ENCODE measurements around the gene COQ10B.
"Not testable (repeated sequence)": the region's sequence is repeated elsewhere in the genome, so short reads cannot be mapped to it uniquely, and the experiment has no call there.

Gene COQ10B

DNA sequence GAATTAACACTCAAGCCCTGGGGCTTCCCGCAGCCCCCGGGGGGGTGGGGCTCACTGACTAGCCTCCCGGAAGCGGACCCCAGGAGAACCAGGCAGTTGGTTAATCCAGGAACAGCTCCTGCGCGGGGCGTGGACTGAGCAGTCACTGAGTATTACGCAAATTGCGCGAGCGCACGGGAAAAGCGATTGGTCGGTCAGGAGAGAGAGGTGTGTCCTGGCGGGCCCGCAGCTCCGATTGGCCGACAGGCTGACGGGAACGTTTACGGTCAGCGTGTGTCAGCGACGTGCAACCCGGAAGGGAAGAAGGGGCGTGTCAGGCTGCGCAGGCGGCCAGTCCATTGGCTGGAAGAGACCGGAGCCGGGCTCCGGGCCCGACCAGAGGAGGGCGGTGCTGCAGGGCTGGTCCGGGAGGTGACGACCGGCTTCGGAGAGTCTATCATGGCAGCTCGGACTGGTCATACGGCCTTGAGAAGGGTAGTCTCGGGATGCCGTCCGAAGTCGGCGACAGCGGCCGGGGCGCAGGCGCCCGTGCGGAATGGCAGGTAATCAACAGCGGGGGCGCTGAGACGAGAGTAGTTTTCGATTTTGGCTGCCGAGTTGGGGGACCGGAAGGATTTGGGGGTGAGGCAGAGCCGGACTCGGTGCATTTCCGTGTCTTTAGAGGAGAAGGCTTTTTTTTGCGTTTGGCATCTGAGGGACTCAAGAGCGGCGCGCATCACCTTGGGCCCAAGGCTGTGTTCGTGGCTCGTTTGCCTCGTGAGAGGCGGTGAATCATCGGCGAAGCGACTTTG is at the start of gene COQ10B:
Gene COQ10B, plus strand, starts transcription at position 430 of the 791 bp plus-strand sequence. Its CDS starts 9 bp downstream, at position 439.
- DNase-seq (ENCODE audit: low spot score), result peak; percentile 99

GRCh38 chr2:197405582-197405981 is 47.8 kb upstream of the COQ10B start:
- no peak for DNase-seq (ENCODE audit: low spot score)

GRCh38 chr2:197414039-197414438 is 39.3 kb upstream of the COQ10B start:
- DNase-seq (ENCODE audit: low spot score), result no peak

DNA sequence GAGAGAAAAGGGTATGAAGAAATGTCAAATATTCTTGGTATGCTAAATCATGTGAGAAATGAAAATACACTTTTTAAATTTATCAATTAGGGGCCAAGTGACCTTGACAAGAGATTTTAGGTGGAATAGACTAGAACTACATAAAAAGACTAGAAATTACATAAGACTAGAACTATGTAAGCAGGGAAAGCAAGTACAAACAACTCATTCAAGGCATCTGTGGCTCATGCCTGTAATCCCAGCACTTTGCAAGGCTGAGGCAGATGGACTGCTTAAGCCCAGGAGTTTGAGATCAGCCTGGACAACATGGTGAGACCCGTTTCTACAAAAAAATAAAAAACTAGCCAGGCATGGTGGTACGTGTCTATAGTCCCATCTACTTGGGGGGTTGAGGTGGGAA is 38.8 kb upstream of the COQ10B start:
- DNase-seq (ENCODE audit: low spot score), result no peak

- DNase-seq (ENCODE audit: low spot score), result no peak
Observed at GRCh38 chr2:197416268-197416667, 37.1 kb upstream of the COQ10B start.

- no peak for DNase-seq (ENCODE audit: low spot score)
Observed at GRCh38 chr2:197419438-197419837, 33.9 kb upstream of the COQ10B start.

- no peak for DNase-seq (ENCODE audit: low spot score)
Observed at GRCh38 chr2:197423307-197423706, 30.0 kb upstream of the COQ10B start.

- no peak for DNase-seq (ENCODE audit: low spot score)
Observed at GRCh38 chr2:197425550-197425949, 27.8 kb upstream of the COQ10B start.

- DNase-seq (ENCODE audit: low spot score), result no peak
Observed at GRCh38 chr2:197426723-197427603, 26.4 kb upstream of the COQ10B start.

GRCh38 chr2:197427986-197428385 is 25.4 kb upstream of the COQ10B start:
- DNase-seq (ENCODE audit: low spot score), result no peak

- no peak for DNase-seq (ENCODE audit: low spot score)
Observed at GRCh38 chr2:197431858-197432257, 21.5 kb upstream of the COQ10B start.

GRCh38 chr2:197432527-197432926 is 20.8 kb upstream of the COQ10B start:
- DNase-seq (ENCODE audit: low spot score), result not testable (repeated sequence)

GRCh38 chr2:197433780-197434438 is 19.4 kb upstream of the COQ10B start:
- DNase-seq (ENCODE audit: low spot score), result no peak

DNA sequence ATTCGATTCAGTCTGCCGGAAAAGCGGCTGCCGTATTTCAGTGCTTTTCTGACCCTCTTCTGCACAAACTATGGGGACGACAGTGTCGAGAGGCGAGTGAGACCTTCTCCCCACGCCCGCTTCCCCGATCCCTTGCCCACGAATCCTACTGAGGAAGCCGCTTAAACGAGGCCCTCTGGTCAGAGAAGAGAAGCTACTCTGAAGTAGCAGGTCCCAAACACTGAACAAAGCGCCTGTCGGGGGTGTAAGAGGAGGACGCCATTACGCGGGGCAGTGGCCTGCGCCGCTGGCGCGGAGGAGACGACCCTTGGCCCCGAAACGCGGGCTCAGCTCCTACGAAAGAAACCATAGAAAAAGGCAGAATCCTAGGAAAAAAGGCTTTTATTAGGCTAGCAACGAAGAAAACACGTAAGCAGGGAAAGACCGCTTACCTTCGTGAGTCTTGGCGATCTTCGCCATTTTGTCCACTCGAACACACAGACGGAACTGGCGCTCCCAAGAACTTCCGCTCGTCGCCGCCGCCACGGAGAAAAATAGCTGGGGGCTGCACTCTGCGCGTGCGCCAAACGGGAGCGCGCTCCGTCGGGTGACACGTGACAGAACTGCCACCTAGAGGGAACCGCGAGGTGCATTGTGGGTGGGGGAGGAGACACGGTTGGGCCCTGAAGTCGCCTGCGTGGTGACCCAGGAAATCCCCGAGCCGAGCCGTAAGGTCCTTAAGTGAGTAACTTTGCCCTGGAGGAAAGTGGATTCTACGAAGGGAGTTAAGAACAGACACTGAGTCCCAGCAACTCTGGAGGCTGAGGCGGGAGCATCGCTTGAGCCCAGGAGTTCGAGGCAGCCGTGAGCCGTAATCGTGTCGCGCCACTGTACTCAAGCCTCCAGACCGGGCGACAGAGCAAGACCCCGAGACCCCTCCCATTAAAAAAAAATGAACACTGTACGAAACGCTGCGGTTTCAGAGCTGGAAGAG is 18.5 kb upstream of the COQ10B start, which contains the start of gene SF3B1:
Gene SF3B1, minus strand, starts transcription at position 488 of the 973 bp plus-strand sequence. Its CDS starts 29 bp downstream, at position 459.
- peak; percentile 94 for DNase-seq (ENCODE audit: low spot score)

DNA sequence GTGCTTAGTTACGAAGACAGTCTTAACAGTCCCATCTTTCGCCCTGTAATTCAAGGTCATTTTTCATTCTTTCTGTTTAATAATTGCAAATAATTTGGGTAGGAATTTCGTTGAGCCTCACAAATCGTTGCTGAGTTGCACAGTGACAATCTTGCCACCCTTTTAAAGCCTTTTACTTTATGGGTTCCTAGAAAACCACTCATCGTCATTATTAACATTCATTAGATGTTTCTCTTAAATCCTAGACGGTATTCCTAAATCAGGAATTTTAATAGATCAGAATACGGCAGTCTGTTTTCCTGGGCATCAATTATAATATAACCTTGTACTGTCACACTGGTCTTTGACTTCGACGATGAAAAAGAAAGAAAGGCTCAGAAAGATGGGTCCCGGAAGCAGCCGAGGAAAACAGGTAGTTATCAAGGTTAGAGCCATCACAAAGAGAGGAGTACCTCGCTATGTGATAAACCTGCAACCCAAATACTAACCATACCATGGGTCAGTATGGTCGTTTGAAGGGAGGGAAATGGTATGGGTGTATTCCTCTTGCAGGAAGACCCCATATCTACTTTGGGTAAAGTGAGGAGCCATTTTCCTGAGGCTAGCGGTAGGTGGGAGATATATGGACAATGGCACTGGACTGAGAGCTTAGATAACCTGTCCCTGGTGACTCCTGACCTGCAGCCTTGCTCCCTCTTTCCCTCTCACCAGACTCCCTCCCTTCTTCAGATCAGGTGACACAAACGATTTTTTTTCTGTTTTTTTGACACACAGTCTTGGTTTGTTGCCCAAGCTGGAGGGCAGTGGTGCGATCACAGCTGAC is 17.5 kb upstream of the COQ10B start:
- DNase-seq (ENCODE audit: low spot score), result no peak

DNA sequence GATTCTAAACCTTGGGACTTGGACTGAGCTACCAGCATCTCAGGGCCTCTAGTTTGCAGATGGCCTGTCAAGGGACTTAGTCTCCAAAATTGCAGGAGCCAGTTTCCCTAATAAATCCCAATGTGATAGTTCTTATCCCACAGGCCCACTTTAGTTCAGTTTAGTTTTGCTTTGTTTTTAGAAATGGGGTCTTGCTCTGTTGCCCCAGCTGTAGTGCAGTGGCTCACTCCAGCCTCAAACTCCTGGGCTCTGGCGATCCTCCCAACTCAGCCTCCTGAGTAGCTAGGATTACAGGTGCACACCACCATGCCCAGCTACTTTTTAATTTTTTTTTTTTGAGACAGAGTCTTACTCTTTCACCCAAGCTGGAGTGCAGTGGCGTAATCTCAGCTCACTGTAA is 16.0 kb upstream of the COQ10B start:
- no peak for DNase-seq (ENCODE audit: low spot score)

DNA sequence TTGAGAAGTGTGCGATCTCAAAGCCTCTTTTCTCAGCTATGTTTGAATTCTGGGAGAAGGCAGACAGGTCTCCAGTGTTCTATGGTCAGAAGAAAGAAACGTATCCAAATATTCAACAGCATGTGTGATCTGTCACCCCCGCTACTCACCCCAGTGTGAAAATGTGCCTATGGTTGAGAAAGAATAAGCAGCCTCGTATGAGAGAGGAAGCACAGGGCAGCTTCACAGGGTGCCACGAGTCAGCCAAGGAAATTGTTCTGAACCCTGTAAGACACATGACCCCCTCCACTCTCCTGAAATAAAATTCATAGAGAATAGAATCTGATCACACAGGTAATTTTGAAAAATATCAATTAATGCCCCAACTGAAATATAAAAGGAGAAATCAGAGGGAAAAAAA is 10.5 kb upstream of the COQ10B start:
- DNase-seq (ENCODE audit: low spot score), result no peak

DNA sequence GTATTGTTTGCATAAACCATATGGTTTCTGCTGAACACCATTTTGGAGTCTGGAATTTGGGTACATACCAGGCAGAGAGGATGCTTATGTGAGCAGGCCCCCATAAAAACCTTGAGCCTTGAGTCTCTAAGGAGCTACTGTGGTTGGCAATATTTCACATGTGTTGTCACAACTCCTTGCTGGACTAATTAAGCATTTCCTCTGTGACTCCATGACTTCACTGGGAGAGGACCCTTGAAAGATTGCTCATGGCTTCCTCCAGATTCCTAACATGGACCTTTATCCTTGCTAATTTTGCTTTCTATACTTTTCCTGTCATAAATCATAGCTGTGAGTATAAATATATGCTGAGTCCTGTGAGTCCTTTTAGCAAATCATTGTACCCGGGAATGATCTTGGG is 7.6 kb upstream of the COQ10B start:
- no peak for DNase-seq (ENCODE audit: low spot score)

- DNase-seq (ENCODE audit: low spot score), result no peak
Observed at GRCh38 chr2:197446844-197447243, 6.5 kb upstream of the COQ10B start.

GRCh38 chr2:197450465-197450864 is 2.9 kb upstream of the COQ10B start:
- DNase-seq (ENCODE audit: low spot score), result no peak

All from SW480 (cell line).